K562 (cell line): ENCODE measurements around the gene BIRC5. TPM values are rescaled to one million over a fixed set of nuclear protein-coding genes. Genes with fewer than 3 reads are reported as not detected.

Experiments used
- ARID2 ChIP-seq: fragments of 450-650 bp; IDR thresholded peaks from 2 replicates; pipeline ENCODE4 v1.6.1; 2017; ENCODE audit warnings: antibody characterized with exemption, mild to moderate bottlenecking
- DEAF1 ChIP-seq: fragments of 450-650 bp; formaldehyde crosslinking; IDR thresholded peaks from 2 replicates; pipeline ENCODE4 v1.4.0; 2020; ENCODE audit warnings: mild to moderate bottlenecking, moderate library complexity
- ETV5 ChIP-seq: sonication (generic); formaldehyde crosslinking; IDR thresholded peaks from 2 replicates; pipeline ENCODE4 v1.4.0; 2020; ENCODE audit warnings: low read depth, mild to moderate bottlenecking, missing genetic modification reagents
- HMGN3 ChIP-seq: IDR thresholded peaks from 2 replicates; pipeline ENCODE4 v1.6.1; 2011; ENCODE audit warnings: borderline replicate concordance, low read depth, mild to moderate bottlenecking, mixed read lengths, low read length; ENCODE audit not compliant: insufficient read length; ENCODE audit errors: extremely low read depth
- MBD2 ChIP-seq: sonication (generic); IDR thresholded peaks from 2 replicates; pipeline ENCODE4 v1.6.1; 2016; ENCODE audit warnings: low read depth, borderline replicate concordance
- POLR2G ChIP-seq: fragments of 200-400 bp; formaldehyde crosslinking; IDR thresholded peaks from 2 replicates; pipeline ENCODE4 v1.6.1; 2017; ENCODE audit warnings: low read depth, mild to moderate bottlenecking, antibody characterized with exemption, low read length, moderate library complexity
- PPARD ChIP-seq: fragments of 250-450 bp; sonication (Bioruptor Pico); IDR thresholded peaks from 2 replicates; pipeline ENCODE4 v1.8.0; 2022; ENCODE audit warnings: inconsistent platforms, mild to moderate bottlenecking, moderate library complexity
- SIN3A ChIP-seq, 2 experiments: fragments of 150-350 bp in 1 of 2; IDR thresholded peaks; 2 replicates each; pipeline ENCODE4 v1.6.1; 2011 to 2016; ENCODE audit warnings: borderline replicate concordance in 2 of 2, low read depth in 2 of 2, low read length in 2 of 2, mild to moderate bottlenecking in 2 of 2, moderate library complexity in 2 of 2; ENCODE audit not compliant: control insufficient read depth in 1 of 2
- SMARCE1 ChIP-seq: fragments of 450-650 bp; IDR thresholded peaks from 2 replicates; pipeline ENCODE4 v1.7.1; 2016; ENCODE audit warnings: mild to moderate bottlenecking
- TEAD4 ChIP-seq, 2 experiments: sonication (generic) in 1 of 2; formaldehyde crosslinking in 1 of 2; IDR thresholded peaks; 2 replicates each; pipeline versions ENCODE4 v1.6.1 to v1.8.0; 2012 to 2022; ENCODE audit warnings: borderline replicate concordance in 1 of 2, inconsistent platforms in 1 of 2, low read length in 1 of 2, mild to moderate bottlenecking in 1 of 2, missing genetic modification reagents in 1 of 2
- ZBTB7A ChIP-seq: IDR thresholded peaks from 2 replicates; pipeline ENCODE4 v1.6.1; 2011; ENCODE audit warnings: low read depth, mild to moderate bottlenecking, low read length, moderate library complexity, borderline replicate concordance; ENCODE audit not compliant: control insufficient read depth
- ZHX1 ChIP-seq: fragments of 150-350 bp; conservative IDR thresholded peaks from 2 replicates; pipeline ENCODE4 v1.6.1; 2014; ENCODE audit warnings: low read length
- polyA plus RNA-seq, 8 experiments: library from polyadenylated mRNA; depleted of rRNA in 4 of 8; stranded (reverse) in 5 of 8; unstranded in 3 of 8; fragments of >200 nt; fragmentation: Nextera tagmentation in 2 of 8; fragmentation: Illumina TruSeq in 1 of 8; extraction: Ambion mirVana in 2 of 8; extraction: Trizol in 1 of 8; gene quantifications; 2 replicates each; pipeline versions ENCODE4 v1.2.1 to v1.2.3, GENCODE V29; 2011 to 2014; ENCODE audit warnings: inconsistent platforms in 1 of 8, missing spikeins in 1 of 8
- total RNA-seq, 7 experiments: library from RNA; depleted of rRNA in 6 of 7; stranded (reverse); fragments of >200 nt in 6 of 7; fragmentation: Illumina TruSeq in 2 of 7; extraction: Trizol in 2 of 7; gene quantifications; 2 replicates each; pipeline versions ENCODE4 v1.2.1 to v1.2.3, GENCODE V29; 2011 to 2021; ENCODE audit warnings: low replicate concordance in 1 of 7
- TF ChIP-seq, protein P1 (sequence below): fragments of 150-350 bp; IDR thresholded peaks from 2 replicates; pipeline ENCODE4 v1.6.1; 2014; ENCODE audit warnings: low read depth, mild to moderate bottlenecking, low read length, borderline replicate concordance
- TF ChIP-seq, protein P2 (sequence below), 2 experiments: fragments of 150-350 bp in 1 of 2; IDR thresholded peaks; 2 replicates each; pipeline ENCODE4 v1.6.1; 2012 to 2016; ENCODE audit warnings: low read depth in 2 of 2, low read length in 2 of 2, mild to moderate bottlenecking in 1 of 2, moderate library complexity in 1 of 2

BIRC5 gene
- total and polyA plus RNA-seq, 9 of the 15 experiments (the other 6 are each of a cell fraction or from before 2014, with no cell fraction given), result 64.4 to 140 (median 101) TPM

GRCh38 chr17:78176548-78177025 is 37.5 kb upstream of the BIRC5 start (continued):
- TF ChIP-seq, protein P1, sequence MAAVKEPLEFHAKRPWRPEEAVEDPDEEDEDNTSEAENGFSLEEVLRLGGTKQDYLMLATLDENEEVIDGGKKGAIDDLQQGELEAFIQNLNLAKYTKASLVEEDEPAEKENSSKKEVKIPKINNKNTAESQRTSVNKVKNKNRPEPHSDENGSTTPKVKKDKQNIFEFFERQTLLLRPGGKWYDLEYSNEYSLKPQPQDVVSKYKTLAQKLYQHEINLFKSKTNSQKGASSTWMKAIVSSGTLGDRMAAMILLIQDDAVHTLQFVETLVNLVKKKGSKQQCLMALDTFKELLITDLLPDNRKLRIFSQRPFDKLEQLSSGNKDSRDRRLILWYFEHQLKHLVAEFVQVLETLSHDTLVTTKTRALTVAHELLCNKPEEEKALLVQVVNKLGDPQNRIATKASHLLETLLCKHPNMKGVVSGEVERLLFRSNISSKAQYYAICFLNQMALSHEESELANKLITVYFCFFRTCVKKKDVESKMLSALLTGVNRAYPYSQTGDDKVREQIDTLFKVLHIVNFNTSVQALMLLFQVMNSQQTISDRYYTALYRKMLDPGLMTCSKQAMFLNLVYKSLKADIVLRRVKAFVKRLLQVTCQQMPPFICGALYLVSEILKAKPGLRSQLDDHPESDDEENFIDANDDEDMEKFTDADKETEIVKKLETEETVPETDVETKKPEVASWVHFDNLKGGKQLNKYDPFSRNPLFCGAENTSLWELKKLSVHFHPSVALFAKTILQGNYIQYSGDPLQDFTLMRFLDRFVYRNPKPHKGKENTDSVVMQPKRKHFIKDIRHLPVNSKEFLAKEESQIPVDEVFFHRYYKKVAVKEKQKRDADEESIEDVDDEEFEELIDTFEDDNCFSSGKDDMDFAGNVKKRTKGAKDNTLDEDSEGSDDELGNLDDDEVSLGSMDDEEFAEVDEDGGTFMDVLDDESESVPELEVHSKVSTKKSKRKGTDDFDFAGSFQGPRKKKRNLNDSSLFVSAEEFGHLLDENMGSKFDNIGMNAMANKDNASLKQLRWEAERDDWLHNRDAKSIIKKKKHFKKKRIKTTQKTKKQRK, result no peak
- TF ChIP-seq PPARD, result no peak
- TF ChIP-seq HMGN3, result peak; percentile 54
- peak; percentile 12; the same call in 1 of the 2 replicates for TF ChIP-seq TEAD4 (IDR thresholded peaks at IDR 0.05; ENCODE audit: low read length)
- TF ChIP-seq TEAD4 (CRISPR knock-in tag; IDR thresholded peaks at IDR 0.05; ENCODE audit: borderline replicate concordance), result no peak
- peak; percentile 41; the same call in 1 of the 2 replicates for TF ChIP-seq ZBTB7A
- TF ChIP-seq, protein P2, sequence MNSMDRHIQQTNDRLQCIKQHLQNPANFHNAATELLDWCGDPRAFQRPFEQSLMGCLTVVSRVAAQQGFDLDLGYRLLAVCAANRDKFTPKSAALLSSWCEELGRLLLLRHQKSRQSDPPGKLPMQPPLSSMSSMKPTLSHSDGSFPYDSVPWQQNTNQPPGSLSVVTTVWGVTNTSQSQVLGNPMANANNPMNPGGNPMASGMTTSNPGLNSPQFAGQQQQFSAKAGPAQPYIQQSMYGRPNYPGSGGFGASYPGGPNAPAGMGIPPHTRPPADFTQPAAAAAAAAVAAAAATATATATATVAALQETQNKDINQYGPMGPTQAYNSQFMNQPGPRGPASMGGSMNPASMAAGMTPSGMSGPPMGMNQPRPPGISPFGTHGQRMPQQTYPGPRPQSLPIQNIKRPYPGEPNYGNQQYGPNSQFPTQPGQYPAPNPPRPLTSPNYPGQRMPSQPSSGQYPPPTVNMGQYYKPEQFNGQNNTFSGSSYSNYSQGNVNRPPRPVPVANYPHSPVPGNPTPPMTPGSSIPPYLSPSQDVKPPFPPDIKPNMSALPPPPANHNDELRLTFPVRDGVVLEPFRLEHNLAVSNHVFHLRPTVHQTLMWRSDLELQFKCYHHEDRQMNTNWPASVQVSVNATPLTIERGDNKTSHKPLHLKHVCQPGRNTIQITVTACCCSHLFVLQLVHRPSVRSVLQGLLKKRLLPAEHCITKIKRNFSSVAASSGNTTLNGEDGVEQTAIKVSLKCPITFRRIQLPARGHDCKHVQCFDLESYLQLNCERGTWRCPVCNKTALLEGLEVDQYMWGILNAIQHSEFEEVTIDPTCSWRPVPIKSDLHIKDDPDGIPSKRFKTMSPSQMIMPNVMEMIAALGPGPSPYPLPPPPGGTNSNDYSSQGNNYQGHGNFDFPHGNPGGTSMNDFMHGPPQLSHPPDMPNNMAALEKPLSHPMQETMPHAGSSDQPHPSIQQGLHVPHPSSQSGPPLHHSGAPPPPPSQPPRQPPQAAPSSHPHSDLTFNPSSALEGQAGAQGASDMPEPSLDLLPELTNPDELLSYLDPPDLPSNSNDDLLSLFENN (IDR thresholded peaks at IDR 0.05; ENCODE audit: low read depth in 2 of 2, low read length in 2 of 2), result 0 out of 4 replicates have a peak, but pooled peaks of 1 of the 2 experiments have one; percentile 20
- TF ChIP-seq MBD2, result no peak
- peak; percentile 46; the same call in 1 of the 2 replicates for TF ChIP-seq ETV5 (CRISPR knock-in tag)
- no peak for TF ChIP-seq ZHX1
- TF ChIP-seq SIN3A (IDR thresholded peaks at IDR 0.05; ENCODE audit: borderline replicate concordance in 2 of 2, control insufficient read depth in 1 of 2, low read depth in 2 of 2, low read length in 2 of 2), result no peak
- TF ChIP-seq POLR2G, result peak; percentile 78
- TF ChIP-seq DEAF1, result peak; percentile 69; the same call in 1 of the 2 replicates
- TF ChIP-seq ARID2, result no peak
- TF ChIP-seq SMARCE1, result no peak
